WTC11 (cell line): ENCODE results near the gene TFF2. TPM values are rescaled to one million over a fixed set of nuclear protein-coding genes. Genes with fewer than 3 reads are reported as not detected.

Experiments used
- ATAC-seq: fragments of 200-7000 bp; cut with Tn5 transposase; 2 replicates; pipeline ENCODE4 v1.10.0; 2021; ENCODE audit warnings: mild to moderate bottlenecking, moderate library complexity
- CTCF ChIA-PET: fragments of 300-600 bp; sonication (Branson Sonifier 250); formaldehyde crosslinking; loops from one replicate; lab custom pipeline; 2021; ENCODE audit warnings: antibody characterized with exemption; lab: Charles Lee
- POLR2A ChIA-PET: fragments of 350-600 bp; sonication (Branson Sonifier 250); formaldehyde crosslinking; loops from one replicate; lab custom pipeline; 2021; ENCODE audit warnings: antibody characterized with exemption; lab: Charles Lee
- DNase-seq: peaks from one replicate; pipeline ENCODE4 v3.0.0; 2021; ENCODE audit warnings: low spot score
- H3K27ac Mint-ChIP-seq: 2 replicates; pipeline ENCODE4 v1.8.0; 2021; ENCODE audit warnings: mixed read lengths
- H3K27me3 Mint-ChIP-seq: 2 replicates; pipeline ENCODE4 v1.8.0; 2021; ENCODE audit warnings: low read depth, mild to moderate bottlenecking, moderate library complexity, mixed read lengths
- H3K36me3 Mint-ChIP-seq: 2 replicates; pipeline ENCODE4 v1.8.0; 2021; ENCODE audit warnings: mixed read lengths
- H3K4me1 Mint-ChIP-seq: 2 replicates; pipeline ENCODE4 v1.8.0; 2022; ENCODE audit warnings: mixed read lengths
- H3K4me3 Mint-ChIP-seq: 2 replicates; pipeline ENCODE4 v1.8.0; 2021; ENCODE audit warnings: mild to moderate bottlenecking, moderate library complexity, mixed read lengths
- H3K9me3 Mint-ChIP-seq: 2 replicates; pipeline ENCODE4 v1.8.0; 2021; ENCODE audit warnings: mixed read lengths
- CREM ChIP-seq: sonication (generic); formaldehyde crosslinking; IDR thresholded peaks from 2 replicates; pipeline ENCODE4 v1.8.1; 2022; ENCODE audit warnings: mild to moderate bottlenecking, missing genetic modification reagents, moderate library complexity
- ELF4 ChIP-seq: sonication (generic); formaldehyde crosslinking; IDR thresholded peaks from 2 replicates; pipeline ENCODE4 v1.8.1; 2022; ENCODE audit warnings: low read depth, mild to moderate bottlenecking, moderate library complexity, missing genetic modification reagents
- ESRRA ChIP-seq: sonication (generic); formaldehyde crosslinking; IDR thresholded peaks from 2 replicates; pipeline ENCODE4 v1.8.1; 2022; ENCODE audit warnings: mild to moderate bottlenecking, missing genetic modification reagents, borderline replicate concordance
- IRF2 ChIP-seq: sonication (generic); formaldehyde crosslinking; IDR thresholded peaks from 2 replicates; pipeline ENCODE4 v1.8.0; 2022; ENCODE audit warnings: low read depth, missing genetic modification reagents, borderline replicate concordance
- KAT7 ChIP-seq: sonication (generic); formaldehyde crosslinking; IDR thresholded peaks from 2 replicates; pipeline ENCODE4 v1.8.1; 2023; ENCODE audit warnings: missing genetic modification reagents, mild to moderate bottlenecking, borderline replicate concordance
- MYBL2 ChIP-seq: sonication (generic); formaldehyde crosslinking; IDR thresholded peaks from 2 replicates; pipeline ENCODE4 v1.8.1; 2023; ENCODE audit warnings: mild to moderate bottlenecking, moderate library complexity, missing genetic modification reagents
- RELA ChIP-seq: sonication (generic); formaldehyde crosslinking; IDR thresholded peaks from 2 replicates; pipeline ENCODE4 v1.8.1; 2022; ENCODE audit warnings: missing genetic modification reagents, mild to moderate bottlenecking, borderline replicate concordance
- TEAD1 ChIP-seq: sonication (generic); formaldehyde crosslinking; IDR thresholded peaks from 2 replicates; pipeline ENCODE4 v1.8.0; 2022; ENCODE audit warnings: mild to moderate bottlenecking, missing genetic modification reagents
- TP53 ChIP-seq: sonication (generic); formaldehyde crosslinking; IDR thresholded peaks from 2 replicates; pipeline ENCODE4 v1.8.1; 2023; ENCODE audit warnings: mild to moderate bottlenecking, missing genetic modification reagents
- ZNF232 ChIP-seq: sonication (generic); formaldehyde crosslinking; IDR thresholded peaks from 2 replicates; pipeline ENCODE4 v1.8.0; 2022; ENCODE audit warnings: mild to moderate bottlenecking, missing genetic modification reagents
- ZNF396 ChIP-seq: fragments of 250-450 bp; sonication (Bioruptor Pico); IDR thresholded peaks from 2 replicates; pipeline ENCODE4 v1.8.0; 2021; ENCODE audit warnings: mild to moderate bottlenecking, moderate library complexity, borderline replicate concordance
- ZNF423 ChIP-seq: fragments of 250-450 bp; sonication (Bioruptor Pico); IDR thresholded peaks from 2 replicates; pipeline ENCODE4 v2.1.2; 2022; ENCODE audit warnings: mild to moderate bottlenecking, moderate library complexity
- total RNA-seq: library from RNA; stranded (reverse); gene quantifications from 3 replicates; pipeline ENCODE4 v1.2.3, GENCODE V29; 2021
- TF ChIP-seq, protein P1 (sequence below): fragments of 200-600 bp; IDR thresholded peaks from 2 replicates; pipeline ENCODE4 v1.8.0; 2022; ENCODE audit warnings: antibody characterized with exemption
- TF ChIP-seq, protein P2 (sequence below): sonication (generic); formaldehyde crosslinking; IDR thresholded peaks from 2 replicates; pipeline ENCODE4 v1.8.1; 2023; ENCODE audit warnings: mild to moderate bottlenecking, moderate library complexity, missing genetic modification reagents
- TF ChIP-seq, protein P3 (sequence below): sonication (generic); formaldehyde crosslinking; conservative IDR thresholded peaks from 2 replicates; pipeline ENCODE4 v1.8.1; 2023; ENCODE audit warnings: mild to moderate bottlenecking, low read depth, missing genetic modification reagents, moderate library complexity
- TF ChIP-seq, protein P4 (sequence below): sonication (generic); formaldehyde crosslinking; IDR thresholded peaks from 2 replicates; pipeline ENCODE4 v1.8.0; 2022; ENCODE audit warnings: mild to moderate bottlenecking, missing genetic modification reagents
- TF ChIP-seq, protein P5 (sequence below): sonication (generic); formaldehyde crosslinking; IDR thresholded peaks from 2 replicates; pipeline ENCODE4 v1.8.0; 2022; ENCODE audit warnings: mild to moderate bottlenecking, missing genetic modification reagents

The TFF2 gene
- total RNA-seq, 1 experiment from 2014 or later = 0.33 TPM

DNA sequence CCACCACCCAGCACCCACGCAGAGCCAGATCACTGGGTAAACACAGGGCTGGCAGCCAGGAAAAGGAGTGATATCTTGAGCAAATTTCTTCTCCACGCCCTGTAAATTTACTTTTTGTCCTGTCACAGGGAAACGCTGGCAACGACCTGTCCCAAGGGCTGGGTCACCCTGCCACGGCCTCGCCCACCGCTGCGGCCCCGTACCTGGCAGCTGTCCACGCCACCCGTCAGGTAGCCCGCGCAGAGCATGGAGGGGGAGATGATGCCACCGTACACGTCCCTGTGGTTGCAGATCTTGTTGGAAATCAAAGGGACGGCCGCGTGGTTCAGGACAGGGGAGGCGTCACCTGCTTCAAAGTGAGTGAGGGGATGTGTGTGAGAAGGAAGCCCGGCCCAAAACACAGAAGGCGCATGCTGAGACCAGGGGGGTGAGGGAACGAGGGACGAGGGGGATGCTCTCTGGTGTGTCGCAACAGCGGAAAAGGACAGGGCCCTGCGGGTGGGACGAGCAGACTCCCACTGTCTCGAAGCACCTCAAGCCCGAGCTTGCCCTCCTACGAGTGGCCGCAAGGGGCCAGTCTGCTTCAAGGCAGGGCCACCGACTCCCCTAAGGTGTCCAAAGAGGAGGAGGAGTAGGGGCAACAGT, 25.7 kb upstream of the TFF2 start:
- DNase-seq = peak; percentile 38

DNA sequence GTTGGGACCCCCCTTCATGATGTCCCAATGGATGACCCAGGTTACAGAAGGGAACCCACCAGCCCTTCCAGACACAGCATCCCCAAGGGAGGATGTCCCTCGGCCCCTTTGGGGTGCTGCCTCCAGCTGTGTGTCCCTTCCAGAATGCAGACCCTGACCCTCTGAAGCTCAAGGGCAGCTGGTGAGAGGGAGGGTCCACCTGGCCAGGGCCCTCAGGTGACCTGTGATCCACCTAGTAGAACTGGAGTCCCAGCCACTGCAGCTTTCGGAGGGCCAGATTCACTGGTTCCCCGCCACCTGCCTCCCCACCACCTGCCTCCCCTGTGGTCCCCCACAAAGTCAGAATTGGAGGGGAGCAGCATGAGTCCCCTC, 25.2 kb upstream of the TFF2 start:
- Mint-ChIP-seq H3K27ac (no peak overlapping the region), H3K4me1 (peaks cover 12% of the 10 kb centered on the region), H3K4me3 (no peak overlapping the region), H3K27me3 (no peaks in the 10 kb centered on the region; the same call in 1 of the 2 replicates), H3K36me3 (no peaks in the 10 kb centered on the region), H3K9me3 (no peaks in the 10 kb centered on the region)
- CTCF ChIA-PET = interaction anchor here (1.0 to 1.2 kb wide), 3 partner anchors 9 to 91 kb away, joined by 3 to 6 read pairs (median 5); no protein-coding TSS in a partner anchor
- no peak for DNase-seq
- POLR2A ChIA-PET = no interaction called here
- no peak for ATAC-seq
- TF ChIP-seq, protein P1, sequence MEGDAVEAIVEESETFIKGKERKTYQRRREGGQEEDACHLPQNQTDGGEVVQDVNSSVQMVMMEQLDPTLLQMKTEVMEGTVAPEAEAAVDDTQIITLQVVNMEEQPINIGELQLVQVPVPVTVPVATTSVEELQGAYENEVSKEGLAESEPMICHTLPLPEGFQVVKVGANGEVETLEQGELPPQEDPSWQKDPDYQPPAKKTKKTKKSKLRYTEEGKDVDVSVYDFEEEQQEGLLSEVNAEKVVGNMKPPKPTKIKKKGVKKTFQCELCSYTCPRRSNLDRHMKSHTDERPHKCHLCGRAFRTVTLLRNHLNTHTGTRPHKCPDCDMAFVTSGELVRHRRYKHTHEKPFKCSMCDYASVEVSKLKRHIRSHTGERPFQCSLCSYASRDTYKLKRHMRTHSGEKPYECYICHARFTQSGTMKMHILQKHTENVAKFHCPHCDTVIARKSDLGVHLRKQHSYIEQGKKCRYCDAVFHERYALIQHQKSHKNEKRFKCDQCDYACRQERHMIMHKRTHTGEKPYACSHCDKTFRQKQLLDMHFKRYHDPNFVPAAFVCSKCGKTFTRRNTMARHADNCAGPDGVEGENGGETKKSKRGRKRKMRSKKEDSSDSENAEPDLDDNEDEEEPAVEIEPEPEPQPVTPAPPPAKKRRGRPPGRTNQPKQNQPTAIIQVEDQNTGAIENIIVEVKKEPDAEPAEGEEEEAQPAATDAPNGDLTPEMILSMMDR = no peak
- TF ChIP-seq KAT7 (CRISPR knock-in tag) (no peak), RELA (no peak)
- TF ChIP-seq, protein P2, sequence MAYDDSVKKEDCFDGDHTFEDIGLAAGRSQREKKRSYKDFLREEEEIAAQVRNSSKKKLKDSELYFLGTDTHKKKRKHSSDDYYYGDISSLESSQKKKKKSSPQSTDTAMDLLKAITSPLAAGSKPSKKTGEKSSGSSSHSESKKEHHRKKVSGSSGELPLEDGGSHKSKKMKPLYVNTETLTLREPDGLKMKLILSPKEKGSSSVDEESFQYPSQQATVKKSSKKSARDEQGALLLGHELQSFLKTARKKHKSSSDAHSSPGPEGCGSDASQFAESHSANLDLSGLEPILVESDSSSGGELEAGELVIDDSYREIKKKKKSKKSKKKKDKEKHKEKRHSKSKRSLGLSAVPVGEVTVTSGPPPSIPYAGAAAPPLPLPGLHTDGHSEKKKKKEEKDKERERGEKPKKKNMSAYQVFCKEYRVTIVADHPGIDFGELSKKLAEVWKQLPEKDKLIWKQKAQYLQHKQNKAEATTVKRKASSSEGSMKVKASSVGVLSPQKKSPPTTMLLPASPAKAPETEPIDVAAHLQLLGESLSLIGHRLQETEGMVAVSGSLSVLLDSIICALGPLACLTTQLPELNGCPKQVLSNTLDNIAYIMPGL (CRISPR knock-in tag) = no peak
- TF ChIP-seq, protein P3, sequence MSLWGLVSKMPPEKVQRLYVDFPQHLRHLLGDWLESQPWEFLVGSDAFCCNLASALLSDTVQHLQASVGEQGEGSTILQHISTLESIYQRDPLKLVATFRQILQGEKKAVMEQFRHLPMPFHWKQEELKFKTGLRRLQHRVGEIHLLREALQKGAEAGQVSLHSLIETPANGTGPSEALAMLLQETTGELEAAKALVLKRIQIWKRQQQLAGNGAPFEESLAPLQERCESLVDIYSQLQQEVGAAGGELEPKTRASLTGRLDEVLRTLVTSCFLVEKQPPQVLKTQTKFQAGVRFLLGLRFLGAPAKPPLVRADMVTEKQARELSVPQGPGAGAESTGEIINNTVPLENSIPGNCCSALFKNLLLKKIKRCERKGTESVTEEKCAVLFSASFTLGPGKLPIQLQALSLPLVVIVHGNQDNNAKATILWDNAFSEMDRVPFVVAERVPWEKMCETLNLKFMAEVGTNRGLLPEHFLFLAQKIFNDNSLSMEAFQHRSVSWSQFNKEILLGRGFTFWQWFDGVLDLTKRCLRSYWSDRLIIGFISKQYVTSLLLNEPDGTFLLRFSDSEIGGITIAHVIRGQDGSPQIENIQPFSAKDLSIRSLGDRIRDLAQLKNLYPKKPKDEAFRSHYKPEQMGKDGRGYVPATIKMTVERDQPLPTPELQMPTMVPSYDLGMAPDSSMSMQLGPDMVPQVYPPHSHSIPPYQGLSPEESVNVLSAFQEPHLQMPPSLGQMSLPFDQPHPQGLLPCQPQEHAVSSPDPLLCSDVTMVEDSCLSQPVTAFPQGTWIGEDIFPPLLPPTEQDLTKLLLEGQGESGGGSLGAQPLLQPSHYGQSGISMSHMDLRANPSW (CRISPR knock-in tag) = no peak
- TF ChIP-seq, protein P4, sequence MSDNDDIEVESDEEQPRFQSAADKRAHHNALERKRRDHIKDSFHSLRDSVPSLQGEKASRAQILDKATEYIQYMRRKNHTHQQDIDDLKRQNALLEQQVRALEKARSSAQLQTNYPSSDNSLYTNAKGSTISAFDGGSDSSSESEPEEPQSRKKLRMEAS (CRISPR knock-in tag) = no peak

More for the DNA sequence above, 25.7 kb upstream of the TFF2 start:
- CTCF ChIA-PET = interaction anchor here (2.1 kb wide), 1 partner anchor 66 kb away, joined by 11 read pairs; no protein-coding TSS in a partner anchor
- TF ChIP-seq TP53 (CRISPR knock-in tag) = no peak
- no peak for TF ChIP-seq IRF2
- TF ChIP-seq ESRRA (CRISPR knock-in tag) = no peak
- TF ChIP-seq TEAD1 (CRISPR knock-in tag) = no peak
- TF ChIP-seq, protein P5, sequence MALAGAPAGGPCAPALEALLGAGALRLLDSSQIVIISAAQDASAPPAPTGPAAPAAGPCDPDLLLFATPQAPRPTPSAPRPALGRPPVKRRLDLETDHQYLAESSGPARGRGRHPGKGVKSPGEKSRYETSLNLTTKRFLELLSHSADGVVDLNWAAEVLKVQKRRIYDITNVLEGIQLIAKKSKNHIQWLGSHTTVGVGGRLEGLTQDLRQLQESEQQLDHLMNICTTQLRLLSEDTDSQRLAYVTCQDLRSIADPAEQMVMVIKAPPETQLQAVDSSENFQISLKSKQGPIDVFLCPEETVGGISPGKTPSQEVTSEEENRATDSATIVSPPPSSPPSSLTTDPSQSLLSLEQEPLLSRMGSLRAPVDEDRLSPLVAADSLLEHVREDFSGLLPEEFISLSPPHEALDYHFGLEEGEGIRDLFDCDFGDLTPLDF (CRISPR knock-in tag) = no peak
- no peak for TF ChIP-seq ZNF232
- no peak for TF ChIP-seq ELF4 (CRISPR knock-in tag)
- TF ChIP-seq ZNF396 (CRISPR knock-in tag) = no peak
- no peak for TF ChIP-seq ZNF423 (CRISPR knock-in tag)
- TF ChIP-seq CREM (CRISPR knock-in tag) = no peak
- no peak for TF ChIP-seq MYBL2 (CRISPR knock-in tag)
- TF ChIP-seq, all 79 proteins: peak for 0
- peaks cover under 1% of the 10 kb centered on the region; the same call in 1 of the 2 replicates for H3K27me3 Mint-ChIP-seq
- POLR2A ChIA-PET = interaction anchor here (0.5 kb wide), 1 partner anchor 17 kb away, joined by 3 read pairs; no protein-coding TSS in a partner anchor
- no peak overlapping the region for H3K27ac Mint-ChIP-seq
- peaks cover under 1% of the 10 kb centered on the region; the same call in 1 of the 2 replicates for H3K36me3 Mint-ChIP-seq
- H3K9me3 Mint-ChIP-seq = peaks cover 2% of the 10 kb centered on the region
- H3K4me1 Mint-ChIP-seq = peaks cover 12% of the 10 kb centered on the region
- peak; percentile 19; the same call in 1 of the 2 replicates for ATAC-seq
- no peak overlapping the region for H3K4me3 Mint-ChIP-seq
